ENCODE results near the gene SCMH1.

GRCh38 chr1:41103766-41104165 is 138.3 kb downstream of the SCMH1 start:
- TF ChIP-seq POLR2AphosphoS5 (IDR thresholded peaks at IDR 0.05) (no peak), CTCF (IDR thresholded peaks at IDR 0.05 in 8 of 11, conservative IDR thresholded peaks at IDR 0.05 in 3 of 11) (no peak)

All from spleen (tissue), 7 donors.